NCI-H1105 treated with DMSO at 0.1 percent for 48 hours (cell line): ENCODE results near the gene SH2D5.
A peak's percentile ranks its signal among the peaks of the same experiment; 100 is the strongest.

ENCODE experiments used
- DNase-seq: peaks from one replicate; lab custom pipeline; 2025; lab: John Stamatoyannopoulos, UW

Gene SH2D5

DNA sequence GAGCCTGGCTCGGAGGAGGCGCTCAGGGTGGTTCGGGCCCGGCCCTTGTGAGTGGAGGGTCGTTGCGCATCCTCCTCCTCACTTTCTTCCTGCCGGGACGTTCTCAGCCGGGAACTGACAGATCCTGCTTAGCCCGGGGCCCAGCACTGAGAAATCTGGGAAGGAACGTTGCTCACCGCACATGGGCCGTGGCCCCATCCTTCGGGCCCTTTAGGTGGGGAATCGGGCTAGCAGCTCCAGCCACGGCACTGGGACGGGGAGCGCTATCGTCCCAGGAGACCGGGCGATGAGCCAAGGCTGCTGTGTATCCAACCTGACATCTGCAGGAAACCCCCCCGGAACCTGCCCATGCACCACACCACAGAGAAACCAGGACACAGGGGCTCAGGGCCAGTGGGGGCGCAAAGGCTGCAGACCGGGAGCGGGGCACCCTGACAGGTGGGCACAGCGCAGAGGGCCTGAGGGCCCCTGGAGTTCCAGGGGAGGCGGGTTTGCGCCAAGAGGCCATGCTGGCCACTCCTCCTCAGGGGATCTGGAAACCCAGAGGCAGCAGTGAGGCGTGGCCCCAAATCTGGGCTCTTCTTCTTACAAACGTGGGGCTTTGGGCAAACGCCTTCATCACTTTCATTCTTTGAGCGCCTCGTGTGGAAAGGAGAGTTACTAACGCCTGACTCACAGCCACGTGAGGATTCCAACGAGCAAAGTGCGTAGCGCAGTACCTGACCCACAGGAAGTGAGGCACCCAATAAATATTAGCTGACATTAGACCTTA lies at the start of gene SH2D5:
Gene SH2D5, minus strand, starts transcription at position 116 of the 772 bp plus-strand sequence. CDS start 4,659 bp downstream, outside the sequence.
- DNase-seq: peak; percentile 65

DNA sequence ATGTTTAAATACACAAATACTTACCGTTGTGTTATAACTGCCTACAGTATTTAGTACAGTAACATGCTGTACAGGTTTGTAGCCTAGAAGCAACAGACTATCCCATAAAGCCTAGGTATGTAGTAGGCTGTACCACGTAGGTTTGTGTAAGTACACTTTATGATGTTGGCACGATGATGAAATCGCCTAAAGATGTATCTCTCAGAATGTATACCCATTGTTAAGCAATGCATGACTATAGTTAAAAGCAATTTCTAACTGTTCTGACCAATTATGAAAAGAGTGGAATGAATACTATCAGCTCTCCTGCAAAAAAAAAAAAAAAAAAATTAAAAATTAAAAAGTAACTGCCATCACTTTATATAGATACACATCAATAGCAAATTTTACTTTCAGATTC lies 43.2 kb upstream of the SH2D5 start:
- DNase-seq: no peak

DNA sequence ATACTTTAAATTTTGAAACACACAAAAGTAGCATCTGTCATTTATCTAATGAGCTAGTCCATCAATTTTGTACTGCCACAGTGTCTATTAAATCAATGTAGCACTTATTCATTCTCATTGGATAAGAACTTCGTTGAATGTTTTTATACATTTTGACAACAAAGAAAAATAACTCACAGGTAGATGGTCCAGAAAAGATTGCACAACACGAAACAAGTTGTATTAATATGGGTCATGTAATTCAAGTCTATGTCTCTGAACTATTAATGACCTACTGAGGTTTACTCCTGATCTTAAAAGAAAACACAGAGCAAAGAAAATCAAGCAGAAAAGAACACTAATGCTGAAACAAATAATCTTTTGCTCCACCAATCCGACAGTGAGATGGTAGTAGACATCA lies 39.3 kb upstream of the SH2D5 start:
- DNase-seq: no peak

DNA sequence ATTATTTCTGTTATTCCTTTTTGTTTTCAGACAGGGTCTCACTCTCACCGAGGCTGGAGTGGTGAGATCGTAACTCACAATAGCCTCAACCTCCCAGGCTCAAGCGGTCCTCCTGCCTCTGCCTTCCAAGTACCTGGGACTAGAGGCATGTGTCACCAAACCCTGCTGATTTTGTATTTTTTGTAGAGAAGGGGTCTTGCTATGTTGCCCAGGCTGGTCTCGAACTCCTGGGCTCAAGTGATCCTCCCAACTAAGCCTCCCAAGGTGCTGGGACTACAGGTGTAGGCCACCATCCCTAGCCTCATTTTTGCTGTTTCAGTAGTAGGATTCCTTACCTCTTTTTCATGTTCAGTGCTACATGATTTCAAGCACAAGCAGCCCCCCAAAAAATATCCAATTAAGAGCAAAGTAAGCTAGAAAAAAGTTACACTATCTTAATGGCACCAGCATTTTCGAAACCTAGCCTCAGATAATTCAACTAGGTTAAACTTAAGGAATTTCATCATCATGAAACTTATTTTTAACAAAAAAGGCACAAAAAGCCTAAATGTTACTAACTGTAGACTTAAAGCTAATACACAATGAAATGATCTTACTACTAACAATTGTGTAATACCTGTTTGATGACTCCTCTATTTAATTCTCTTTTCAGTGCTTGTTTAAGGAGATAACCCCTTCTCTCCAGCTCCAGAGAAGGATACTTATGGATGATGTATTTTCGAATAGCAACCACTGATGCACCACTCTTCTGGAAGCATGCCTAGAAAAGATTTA lies 38.0 kb upstream of the SH2D5 start:
- no peak for DNase-seq

DNA sequence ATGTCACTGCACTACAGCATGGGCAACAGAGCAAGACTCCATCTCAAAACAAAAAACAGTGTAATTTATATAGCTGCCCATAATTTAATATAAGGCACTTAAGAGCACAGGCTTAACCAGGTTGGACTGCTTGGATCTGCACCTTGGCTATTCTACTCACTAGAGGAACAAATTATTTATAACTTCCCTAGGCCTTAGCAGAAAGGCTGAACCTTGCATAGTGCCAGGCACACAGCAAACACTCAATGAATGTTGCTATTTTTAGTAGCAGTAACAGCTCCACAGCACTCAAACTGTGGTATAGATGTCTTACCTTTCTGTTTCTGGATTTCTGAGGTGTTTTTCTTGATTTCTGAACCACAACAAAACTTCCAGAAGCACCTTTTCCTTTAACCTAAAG lies 34.8 kb upstream of the SH2D5 start:
- DNase-seq: no peak

DNA sequence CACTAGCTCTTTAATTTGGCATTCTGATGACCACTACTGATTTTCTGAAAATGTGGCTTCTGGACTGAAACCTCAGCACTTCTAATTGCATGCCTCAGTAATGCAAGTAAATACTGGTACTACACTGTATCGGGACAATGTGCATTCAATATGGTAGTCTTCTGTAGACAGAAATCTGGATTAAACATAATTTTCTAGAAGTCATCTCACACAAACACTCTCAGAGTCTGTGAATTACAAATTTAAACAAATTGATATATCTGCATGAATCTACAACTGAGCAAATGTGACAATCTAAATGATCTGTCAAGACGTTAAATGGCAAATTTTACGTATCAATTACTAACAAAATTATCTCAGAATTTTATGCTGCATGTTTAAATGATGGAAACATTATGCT lies 30.9 kb upstream of the SH2D5 start:
- no peak for DNase-seq

DNA sequence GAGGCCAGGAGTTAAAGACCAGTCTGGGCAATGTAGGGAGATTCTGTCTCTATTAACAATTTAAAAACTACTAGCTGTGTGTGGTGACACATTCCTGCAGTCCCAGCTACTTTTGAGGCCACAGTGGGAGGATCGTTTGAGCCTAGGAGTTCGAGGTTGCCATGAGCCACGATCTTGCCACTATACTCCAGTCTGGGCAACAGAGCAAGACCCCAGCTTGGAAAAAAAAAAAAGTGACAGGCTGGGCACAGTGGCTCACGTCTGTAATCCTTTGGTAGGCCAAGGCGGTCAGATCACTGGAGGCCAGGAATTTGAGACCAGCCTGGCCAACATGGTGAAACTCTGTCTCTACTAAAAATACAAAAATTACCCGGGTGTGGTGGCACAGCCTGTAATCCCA lies 27.8 kb upstream of the SH2D5 start:
- DNase-seq: no peak

DNA sequence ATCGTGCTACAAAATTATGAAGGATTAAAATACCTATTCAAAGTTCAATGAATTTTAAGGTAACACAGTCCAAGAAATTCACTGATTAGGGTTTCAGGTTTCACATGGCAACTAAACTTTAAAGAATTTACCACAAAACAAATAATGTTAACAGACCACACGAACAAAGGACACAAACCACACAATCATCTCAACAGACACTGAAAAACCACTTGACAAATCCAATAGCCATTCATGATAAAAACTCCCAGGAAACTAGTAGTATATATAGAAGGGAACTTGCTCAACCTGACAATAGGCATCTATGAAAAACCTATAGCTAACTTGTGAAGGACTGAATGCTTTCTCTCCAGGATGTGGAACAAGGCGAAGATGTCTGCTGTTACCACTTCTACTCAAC lies 21.1 kb upstream of the SH2D5 start:
- DNase-seq: no peak

DNA sequence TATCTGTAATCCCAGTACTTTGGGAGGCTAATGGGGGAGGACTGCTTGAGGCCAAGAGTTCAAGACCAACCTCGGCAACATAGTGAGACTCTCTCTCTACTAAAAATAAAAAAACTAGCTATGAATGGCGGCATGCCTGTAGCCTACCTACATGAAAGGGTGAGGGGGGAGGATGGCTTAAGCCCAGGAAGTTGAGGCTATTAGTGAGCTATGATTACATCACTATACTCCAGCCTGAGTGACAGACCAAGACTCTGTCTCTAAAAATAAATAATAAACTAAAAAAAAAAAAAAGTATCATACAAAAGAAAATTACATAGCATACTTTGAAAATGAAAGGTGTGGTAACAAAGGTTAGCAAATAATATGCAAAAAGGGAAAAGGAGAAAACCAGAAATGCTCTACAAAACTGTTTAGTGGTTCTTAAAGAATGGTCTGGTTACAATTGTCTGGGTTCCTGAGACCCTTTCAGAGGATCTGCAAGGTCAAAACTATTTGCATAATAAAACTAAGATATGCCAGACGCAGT lies 19.0 kb upstream of the SH2D5 start:
- no peak for DNase-seq

DNA sequence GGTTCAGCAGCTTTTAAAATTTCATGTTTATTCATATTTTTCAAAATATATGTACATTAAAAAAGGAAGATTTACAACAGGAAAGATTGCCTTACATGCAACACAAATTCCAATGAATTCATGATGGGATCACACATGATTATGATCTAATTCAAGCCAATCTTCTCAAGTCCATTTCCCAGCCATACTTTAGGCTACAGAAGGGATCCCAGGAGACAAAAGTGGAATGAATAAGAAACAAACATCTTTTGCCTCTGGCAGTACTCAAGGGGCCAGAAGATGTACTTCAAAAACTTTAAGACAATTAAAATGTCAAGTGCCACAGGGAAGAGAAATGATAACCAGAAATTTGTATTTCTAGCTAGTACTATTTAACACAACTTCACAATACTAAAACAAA lies 10.2 kb upstream of the SH2D5 start:
- DNase-seq: no peak

DNA sequence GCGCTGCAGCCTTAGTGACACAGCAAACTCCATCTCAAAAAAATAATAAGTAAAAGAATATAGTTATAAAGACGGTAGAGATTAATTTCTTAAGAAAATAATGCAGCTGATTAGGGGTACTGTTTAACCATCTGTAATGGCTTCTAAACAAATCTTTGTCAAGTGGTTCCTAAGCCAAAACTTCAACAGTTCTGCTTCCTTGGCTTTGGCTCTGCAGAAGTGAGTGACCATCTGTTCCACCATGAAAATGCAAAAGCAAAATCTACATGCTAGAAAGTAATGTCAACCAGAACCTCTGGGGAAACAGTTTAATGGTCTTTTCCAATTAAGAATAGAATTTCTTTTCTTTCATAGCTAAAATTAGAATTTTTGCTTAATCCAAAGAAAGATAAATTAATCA lies 8.3 kb upstream of the SH2D5 start:
- no peak for DNase-seq

DNA sequence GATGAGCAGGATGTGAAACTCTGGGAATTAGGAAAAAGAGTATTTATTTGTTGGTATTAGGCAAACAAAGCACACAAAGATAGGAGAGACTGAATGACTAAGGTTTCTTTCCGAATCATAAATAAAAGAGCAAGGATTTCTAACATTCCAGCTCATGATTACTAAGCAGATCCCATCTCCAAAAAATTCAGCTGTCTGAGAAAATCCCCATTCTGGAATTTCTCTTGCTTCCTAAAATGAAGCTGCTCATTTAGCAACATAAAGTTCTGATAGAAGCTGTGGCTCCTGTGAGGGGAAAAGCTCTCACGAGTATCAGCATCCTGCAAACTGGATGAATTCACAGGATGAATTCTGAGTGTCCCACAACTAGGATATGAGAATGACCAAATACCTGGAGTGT lies 6.7 kb upstream of the SH2D5 start:
- DNase-seq: no peak

DNA sequence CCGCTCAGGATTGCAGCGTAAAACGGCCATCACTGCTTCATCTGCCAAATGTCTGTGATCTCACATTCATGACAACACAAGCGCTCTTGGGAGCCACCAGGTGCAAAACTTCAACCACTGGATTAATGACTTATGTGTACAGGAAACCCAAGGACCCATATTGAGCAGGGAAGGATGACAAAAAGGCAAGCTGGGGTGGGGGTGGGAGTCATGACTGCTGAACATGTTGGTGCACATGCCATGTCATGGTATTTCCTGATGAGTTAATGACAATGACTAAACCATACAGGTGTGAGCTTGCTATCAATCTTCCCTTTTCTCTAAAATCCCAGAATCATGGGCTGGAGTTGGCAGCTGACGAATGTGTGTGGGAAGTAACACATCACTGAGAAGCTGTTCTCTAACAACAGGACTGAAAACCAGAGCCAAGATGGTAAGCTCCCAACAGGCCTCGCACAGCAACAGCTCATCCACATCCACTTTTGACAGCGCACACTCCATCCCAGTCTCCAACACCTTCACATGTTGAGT lies 3.1 kb upstream of the SH2D5 start:
- no peak for DNase-seq

DNA sequence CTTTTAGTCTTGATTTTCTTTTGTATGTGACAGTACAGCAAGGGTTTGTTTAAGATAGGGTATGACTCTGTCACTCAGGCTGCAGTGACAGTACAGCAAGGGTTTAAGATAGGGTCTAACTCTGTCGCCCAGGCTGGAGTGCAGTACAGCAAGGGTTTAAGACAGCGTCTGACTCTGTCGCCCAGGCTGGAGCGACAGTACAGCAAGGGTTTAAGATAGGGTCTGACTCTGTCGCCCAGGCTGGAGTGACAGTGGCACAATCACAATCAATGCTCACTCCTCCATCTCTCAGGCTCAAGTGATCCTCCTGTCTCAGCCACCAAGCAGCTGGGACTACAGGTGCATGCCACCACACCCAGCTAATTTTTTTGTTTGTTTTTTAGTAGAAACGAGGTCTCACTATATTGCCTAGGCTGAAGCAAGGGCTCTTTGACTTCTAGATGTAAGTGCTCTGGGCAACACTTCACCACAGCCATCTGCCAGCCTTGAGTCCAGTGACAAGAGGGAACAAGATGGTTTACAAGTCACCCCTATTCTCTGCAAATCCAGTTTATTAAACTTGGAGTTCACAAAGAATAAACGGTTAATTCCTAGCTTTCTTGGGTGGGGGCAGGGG lies 965 bp upstream of the SH2D5 start:
- DNase-seq: peak; percentile 32

DNA sequence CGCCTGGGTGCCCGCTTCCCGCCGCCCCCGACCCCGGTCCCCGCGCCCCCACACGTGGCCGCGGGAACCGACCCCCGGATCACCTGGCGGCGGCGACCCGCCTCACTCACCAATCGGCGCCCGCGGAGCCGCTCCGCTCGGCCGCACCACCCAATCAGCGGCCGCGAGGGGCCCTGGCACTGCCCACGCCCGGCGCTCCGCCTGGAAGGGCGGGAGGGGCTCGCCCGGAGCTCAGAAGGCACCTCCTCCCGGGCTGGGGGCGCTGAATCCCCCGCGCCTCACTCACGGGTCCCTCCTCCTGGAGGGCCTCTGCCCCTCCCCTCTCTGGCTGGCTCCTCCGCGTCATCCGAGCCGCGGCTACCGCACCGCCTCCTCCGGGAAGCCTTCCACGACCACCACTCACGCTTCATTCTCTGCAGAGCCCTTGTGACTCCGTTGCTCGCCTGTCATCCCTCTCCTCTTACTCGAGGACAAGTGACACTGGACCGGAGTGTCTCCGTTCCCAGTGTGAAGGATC lies 374 bp downstream of the SH2D5 start:
- DNase-seq: peak; percentile 64

DNA sequence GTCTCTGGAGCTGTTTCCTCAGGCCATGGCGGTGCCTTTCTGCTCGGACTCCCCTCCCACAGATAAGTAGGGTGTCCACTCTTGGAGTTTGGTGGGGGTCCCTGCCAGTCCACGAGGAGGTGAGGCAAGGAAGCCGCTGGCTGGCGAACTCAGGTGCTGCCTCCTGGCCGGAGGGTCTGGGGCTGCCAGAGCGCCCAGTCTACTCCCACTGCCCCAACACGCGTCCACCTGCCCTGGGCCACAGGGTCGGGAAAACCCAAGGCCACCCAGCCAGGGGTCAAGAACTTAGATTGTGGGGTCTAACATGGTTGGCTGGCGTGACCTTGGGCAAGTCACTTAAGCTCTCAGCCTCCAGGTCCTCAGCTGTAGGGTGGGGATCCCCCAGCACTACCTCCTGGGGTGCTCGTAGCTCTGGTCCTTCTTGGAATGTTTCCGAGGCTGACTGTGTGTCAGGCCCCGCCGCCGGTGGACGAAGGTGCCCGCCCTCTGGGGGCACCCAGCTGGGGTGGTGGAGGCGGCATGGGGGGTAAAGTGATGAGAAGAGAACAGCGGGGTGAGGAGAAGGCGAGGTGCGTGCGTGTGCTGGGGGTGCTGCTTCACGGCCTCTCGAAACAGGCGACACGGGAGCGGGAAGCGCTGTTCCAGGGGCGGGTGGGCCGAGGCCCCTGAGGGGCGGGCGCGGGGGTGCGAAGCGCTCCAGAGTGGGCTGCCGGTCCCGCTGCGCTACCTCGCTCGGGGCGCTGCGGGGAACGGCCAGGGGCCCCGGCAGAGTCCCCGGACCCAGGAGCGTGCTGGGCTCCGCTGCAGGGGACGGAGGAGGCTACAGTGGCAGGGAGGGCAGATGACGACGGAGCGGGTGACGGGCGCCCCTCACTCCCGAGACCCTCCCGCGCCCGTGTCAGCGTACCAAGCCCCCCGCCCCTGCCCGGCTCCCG lies 1.2 kb downstream of the SH2D5 start:
- DNase-seq: no peak

DNA sequence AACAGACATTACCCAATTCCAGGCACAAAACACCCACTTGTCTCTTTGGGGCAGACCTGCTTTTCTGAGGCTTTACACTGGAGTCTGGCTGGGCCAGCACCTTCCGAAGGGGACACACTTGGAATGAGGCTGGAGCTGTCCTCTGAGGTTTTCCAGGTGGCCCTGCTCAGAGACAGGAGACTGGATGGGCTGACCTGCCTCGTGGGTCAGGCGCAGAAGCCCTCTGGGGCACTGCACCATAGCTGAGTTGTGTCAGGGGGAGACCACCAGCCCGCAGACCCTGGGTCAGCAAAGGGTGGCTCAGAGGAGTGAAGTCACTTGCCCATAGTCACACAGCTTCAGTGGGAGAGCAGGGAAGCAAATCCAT lies 1.8 kb downstream of the SH2D5 start:
- DNase-seq: no peak

DNA sequence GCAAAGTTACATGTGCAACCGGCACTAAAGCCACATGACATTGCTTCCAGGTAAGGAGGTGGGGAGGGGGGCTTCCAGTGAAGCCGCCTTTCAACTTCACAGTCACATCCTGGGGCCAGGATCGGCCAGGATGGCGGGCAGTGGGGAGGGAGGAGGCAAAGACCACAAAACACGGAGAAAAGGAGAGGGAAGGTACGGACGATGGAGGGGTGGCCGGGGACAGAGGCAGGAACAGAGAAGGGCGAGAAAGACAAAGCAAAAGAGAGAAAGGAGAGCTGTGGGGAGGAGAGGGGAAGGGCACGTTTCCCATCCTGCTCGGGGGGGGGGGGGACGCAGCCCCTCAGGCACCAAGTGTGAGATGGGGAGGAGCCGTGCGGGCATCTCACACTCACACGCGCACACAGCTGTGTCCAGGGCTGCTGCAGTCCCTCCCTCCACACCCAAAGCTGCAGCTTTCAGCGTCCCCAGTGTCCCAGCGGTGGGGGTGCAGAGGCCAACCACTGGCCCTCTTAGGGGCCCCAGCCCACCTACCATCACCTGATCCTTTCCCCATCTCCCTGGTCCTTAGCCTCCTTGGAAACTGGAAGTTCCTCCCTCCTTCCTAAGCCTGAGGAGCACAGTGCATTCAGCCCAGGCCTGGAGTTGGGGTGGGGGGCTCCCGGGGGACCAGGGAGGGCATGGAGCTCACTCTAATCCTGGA lies 2.4 kb downstream of the SH2D5 start:
- no peak for DNase-seq

DNA sequence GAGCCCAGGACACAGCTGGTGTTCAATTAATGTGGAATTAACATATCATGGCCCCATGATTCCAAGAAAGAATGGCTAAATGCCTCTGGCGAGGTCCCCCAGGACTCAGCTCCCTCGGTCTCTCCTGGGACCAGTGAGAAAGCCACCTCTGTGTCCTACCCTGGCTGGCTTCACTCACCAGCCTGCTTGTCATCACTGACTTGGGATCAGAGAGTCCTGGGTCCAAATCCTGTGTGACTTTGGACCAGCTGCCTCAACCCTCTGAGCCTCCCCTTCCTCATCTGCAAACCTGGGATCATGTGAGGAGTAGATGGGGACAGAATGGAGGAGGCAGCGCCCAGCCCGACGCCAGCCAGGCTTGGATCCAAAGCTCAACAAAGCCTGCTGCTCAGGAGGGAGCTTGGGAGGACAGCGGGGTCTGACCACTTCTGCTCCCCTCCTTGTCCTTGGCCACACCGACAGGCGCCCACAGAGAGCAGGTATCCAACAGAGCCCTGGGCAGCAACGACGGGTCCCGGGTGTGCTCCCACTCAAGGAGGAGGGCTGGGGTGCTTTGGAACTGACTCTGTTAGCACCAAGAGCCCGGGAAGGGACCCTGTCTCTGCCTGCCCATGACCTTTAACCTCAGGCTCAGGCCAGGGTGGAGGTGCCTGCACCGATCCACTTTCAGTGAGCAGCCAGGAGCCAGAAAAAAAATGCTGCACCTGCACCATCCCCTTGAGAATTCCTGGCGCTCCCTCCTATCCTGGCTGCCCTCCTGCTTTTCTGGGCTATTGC lies 3.2 kb downstream of the SH2D5 start:
- peak; percentile 52 for DNase-seq
